Measurements from ENCODE around the gene CARF. TPM values are rescaled to one million over a fixed set of nuclear protein-coding genes. Genes with fewer than 3 reads are reported as not detected.

CARF gene
- total RNA-seq, 1 experiment from 2014 or later = 4.9 TPM

GRCh38 chr2:203030991-203031390, 118.9 kb downstream of the CARF start:
- Histone ChIP-seq H3K36me3 (ENCODE audit: control insufficient read depth, insufficient read depth, low read length) (no peaks in the 10 kb centered on the region; the same call in 1 of the 2 replicates), H3K4me3 (ENCODE audit: low read depth, low read length) (no peak overlapping the region), H3K27me3 (replicated peaks; ENCODE audit: control insufficient read depth, insufficient read depth, low read length) (no peaks in the 10 kb centered on the region), H3K9me3 (no peaks in the 10 kb centered on the region), H3K4me1 (peaks cover under 1% of the 10 kb centered on the region; the same call in 1 of the 2 replicates)
- intact Hi-C loops (cut with micrococcal nuclease; ENCODE audit: unreplicated experiment) = no loop called here
- no TSS peak for BruUV-seq (replicated peaks)
- no peak for TF ChIP-seq CTCF (IDR thresholded peaks at IDR 0.05; ENCODE audit: insufficient read depth in 1 of 2, low read depth in 1 of 2, low read length in 1 of 2, severe bottlenecking in 1 of 2, unreplicated experiment in 1 of 2)
- H3K36me3 Mint-ChIP-seq (ENCODE audit: insufficient read depth, unreplicated experiment) = peaks cover 6% of the 10 kb centered on the region
- H3K4me1 Mint-ChIP-seq (ENCODE audit: low read depth, unreplicated experiment) = peaks cover 11% of the 10 kb centered on the region
- H3K27me3 Mint-ChIP-seq (ENCODE audit: insufficient read depth, unreplicated experiment) = no peaks in the 10 kb centered on the region
- H3K4me3 Mint-ChIP-seq (ENCODE audit: unreplicated experiment) = no peak overlapping the region
- H3K9me3 Mint-ChIP-seq (ENCODE audit: unreplicated experiment) = no peaks in the 10 kb centered on the region
- H3K27ac Mint-ChIP-seq (ENCODE audit: unreplicated experiment) = no peak overlapping the region
- DNase-seq = no peak
- CTCF ChIA-PET = no interaction called here
- POLR2A ChIA-PET = no interaction called here

- Histone ChIP-seq H3K27me3 (replicated peaks; ENCODE audit: control insufficient read depth, insufficient read depth, low read length) (no peaks in the 10 kb centered on the region), H3K4me1 (peaks cover 3% of the 10 kb centered on the region; the same call in 1 of the 2 replicates), H3K4me3 (ENCODE audit: low read depth, low read length) (no peak overlapping the region), H3K9me3 (no peaks in the 10 kb centered on the region), H3K36me3 (ENCODE audit: control insufficient read depth, insufficient read depth, low read length) (no peaks in the 10 kb centered on the region; the same call in 1 of the 2 replicates)
- BruUV-seq (replicated peaks) = no TSS peak
- H3K36me3 Mint-ChIP-seq (ENCODE audit: insufficient read depth, unreplicated experiment) = peaks cover 8% of the 10 kb centered on the region
- no peak overlapping the region for H3K27ac Mint-ChIP-seq (ENCODE audit: unreplicated experiment)
- no peaks in the 10 kb centered on the region for H3K27me3 Mint-ChIP-seq (ENCODE audit: insufficient read depth, unreplicated experiment)
- no peak for DNase-seq
- CTCF ChIA-PET = no interaction called here
- intact Hi-C loops (cut with micrococcal nuclease; ENCODE audit: unreplicated experiment) = no loop called here
- POLR2A ChIA-PET = no interaction called here
- H3K4me3 Mint-ChIP-seq (ENCODE audit: unreplicated experiment) = no peak overlapping the region
- H3K9me3 Mint-ChIP-seq (ENCODE audit: unreplicated experiment) = no peaks in the 10 kb centered on the region
- TF ChIP-seq CTCF (IDR thresholded peaks at IDR 0.05; ENCODE audit: insufficient read depth in 1 of 2, low read depth in 1 of 2, low read length in 1 of 2, severe bottlenecking in 1 of 2, unreplicated experiment in 1 of 2) = no peak
- peaks cover 18% of the 10 kb centered on the region for H3K4me1 Mint-ChIP-seq (ENCODE audit: low read depth, unreplicated experiment)
Observed at GRCh38 chr2:203033395-203033794, 121.3 kb downstream of the CARF start.

- Mint-ChIP-seq H3K4me1 (ENCODE audit: low read depth, unreplicated experiment) (peaks cover 40% of the 10 kb centered on the region), H3K27me3 (ENCODE audit: insufficient read depth, unreplicated experiment) (no peaks in the 10 kb centered on the region), H3K36me3 (ENCODE audit: insufficient read depth, unreplicated experiment) (peaks cover 28% of the 10 kb centered on the region), H3K4me3 (ENCODE audit: unreplicated experiment) (no peak overlapping the region), H3K9me3 (ENCODE audit: unreplicated experiment) (no peaks in the 10 kb centered on the region), H3K27ac (ENCODE audit: unreplicated experiment) (peak overlapping the region; percentile 73)
- H3K4me3 ChIP-seq (ENCODE audit: low read depth, low read length) = no peak overlapping the region
- DNase-seq = no peak
- CTCF ChIA-PET = no interaction called here
- no peak for TF ChIP-seq CTCF (IDR thresholded peaks at IDR 0.05; ENCODE audit: insufficient read depth in 1 of 2, low read depth in 1 of 2, low read length in 1 of 2, severe bottlenecking in 1 of 2, unreplicated experiment in 1 of 2)
- H3K9me3 ChIP-seq = no peaks in the 10 kb centered on the region
- intact Hi-C loops (cut with micrococcal nuclease; ENCODE audit: unreplicated experiment) = no loop called here
- peaks cover 17% of the 10 kb centered on the region for H3K4me1 ChIP-seq
- POLR2A ChIA-PET = no interaction called here
- H3K36me3 ChIP-seq (ENCODE audit: control insufficient read depth, insufficient read depth, low read length) = no peaks in the 10 kb centered on the region
- H3K27me3 ChIP-seq (replicated peaks; ENCODE audit: control insufficient read depth, insufficient read depth, low read length) = no peaks in the 10 kb centered on the region
- BruUV-seq (replicated peaks) = no TSS peak
Observed at GRCh38 chr2:203035879-203036470, 123.9 kb downstream of the CARF start.

Other genes with a start within 250 kb of the CARF start
- gene ICA1L, start 40.5 kb upstream of the CARF start, total RNA-seq (2022) = 3.7 and 5.5 TPM in 2 replicates
- 117 and 118 TPM in 2 replicates for gene WDR12, start 602 bp upstream of the CARF start, total RNA-seq (2022)
- 39.9 and 44.1 TPM in 2 replicates for gene NBEAL1, start 102.6 kb downstream of the CARF start, total RNA-seq (2022)